Activated naive CD8-positive, alpha-beta T cell treated with anti-CD3 and anti-CD28 coated beads, Interleukin-2, amount 10 ng/mL, durations not matched to agents 7 days and 5 days (primary cell): Measurements from ENCODE around the gene UCN2. TPM values are rescaled to one million over a fixed set of nuclear protein-coding genes. Genes with fewer than 3 reads are reported as not detected.

Experiments used
- microRNA-seq: library from miRNA; unstranded; fragments of <30 nt; microRNA quantifications from one replicate; pipeline ENCODE4 v1.2.0, GENCODE V29; 2022
- total RNA-seq, 2 experiments: library from RNA; stranded (reverse); gene quantifications; one replicate each; pipeline ENCODE4 v1.2.3, GENCODE V29; 2021

Gene UCN2
- total RNA-seq, 2 experiments from 2014 or later = not detected

Small RNAs within 50 kb of the gene (microRNA-seq; reads per million reads assigned to microRNA genes)
- gene MIR6823 = not detected
- not detected for gene MIR711

Other genes with a start within 250 kb of the UCN2 start
- gene SPINK8, start 230.1 kb downstream of the UCN2 start, total RNA-seq = not detected
- not detected for gene FBXW12, start 191.6 kb downstream of the UCN2 start, total RNA-seq
- gene PLXNB1, start 133.7 kb downstream of the UCN2 start, total RNA-seq = 1 to 10 TPM; 4.5 to 6.2 TPM
- gene CCDC51, start 123.7 kb downstream of the UCN2 start, total RNA-seq = 10 to 100 TPM; 11.5 to 12.2 TPM
- gene TMA7, start 123.5 kb downstream of the UCN2 start, total RNA-seq = 100 to 1,000 TPM; 260 to 263 TPM
- 10 to 100 TPM; 17.0 to 19.9 TPM for gene ATRIP, start 117.0 kb downstream of the UCN2 start, total RNA-seq
- gene SHISA5, start 59.6 kb downstream of the UCN2 start, total RNA-seq = 100 to 1,000 TPM; 215 to 224 TPM
- gene PFKFB4, start 7.0 kb downstream of the UCN2 start, total RNA-seq = 10 to 100 TPM; 56.8 to 60.7 TPM
- 1 to 10 TPM; 1.0 to 1.6 TPM for gene COL7A1, start 31.5 kb upstream of the UCN2 start, total RNA-seq
- gene UQCRC1, start 45.9 kb upstream of the UCN2 start, total RNA-seq = 100 to 1,000 TPM; 144 to 148 TPM
- gene TMEM89, start 58.0 kb upstream of the UCN2 start, total RNA-seq = not detected
- gene SLC26A6, start 71.7 kb upstream of the UCN2 start, total RNA-seq = 10 to 100 TPM; 54.4 to 54.7 TPM
- 10 to 100 TPM; 15.6 to 16.2 TPM for gene CELSR3, start 99.1 kb upstream of the UCN2 start, total RNA-seq
- 10 to 100 TPM; 46.9 to 48.7 TPM for gene NCKIPSD, start 122.1 kb upstream of the UCN2 start, total RNA-seq
- gene IP6K2, start 153.4 kb upstream of the UCN2 start, total RNA-seq = 10 to 100 TPM; 68.4 to 72.0 TPM